ENCODE data around the gene AFAP1L1. TPM values are rescaled to one million over a fixed set of nuclear protein-coding genes. Genes with fewer than 3 reads are reported as not detected.

The AFAP1L1 gene
- total RNA-seq, 2 experiments from 2014 or later: 0.08 TPM

Other genes starting within 250 kb of the AFAP1L1 start
- not detected for gene SH3TC2, start 208.8 kb upstream of the AFAP1L1 start, total RNA-seq
- not detected for gene ABLIM3, start 130.4 kb upstream of the AFAP1L1 start, total RNA-seq
- gene GRPEL2, start 73.6 kb downstream of the AFAP1L1 start, total RNA-seq: 10 to 100 TPM; 35.7 to 36.7 TPM
- gene PCYOX1L, start 86.2 kb downstream of the AFAP1L1 start, total RNA-seq: 10 to 100 TPM; 21.7 to 22.3 TPM
- not detected for gene IL17B, start 107.4 kb downstream of the AFAP1L1 start, total RNA-seq